ENCODE measurements around the gene CHPF2.

The CHPF2 gene

GRCh38 chr7:151206914-151207313 is 25.4 kb upstream of the CHPF2 start:
- DNase-seq, result no peak

GRCh38 chr7:151207315-151207714 is 25.0 kb upstream of the CHPF2 start:
- no peak for DNase-seq

GRCh38 chr7:151207804-151208203 is 24.5 kb upstream of the CHPF2 start:
- no peak for DNase-seq

- no peak for DNase-seq
Observed at GRCh38 chr7:151208253-151208862, 23.9 kb upstream of the CHPF2 start.

GRCh38 chr7:151209588-151209987 is 22.7 kb upstream of the CHPF2 start:
- no peak for DNase-seq

- no peak for DNase-seq
Observed at GRCh38 chr7:151210087-151210854, 22.0 kb upstream of the CHPF2 start, which contains the start of gene H2BK1. Gene H2BK1, minus strand, starts transcription at chr7:151210488. Its CDS starts 170 bp downstream, at chr7:151210318.

- DNase-seq, result no peak
Observed at GRCh38 chr7:151211155-151211772, 21.0 kb upstream of the CHPF2 start.

GRCh38 chr7:151212626-151213025 is 19.7 kb upstream of the CHPF2 start:
- DNase-seq, result no peak

- no peak for DNase-seq
Observed at GRCh38 chr7:151213826-151214225, 18.5 kb upstream of the CHPF2 start.

- no peak for DNase-seq
Observed at GRCh38 chr7:151215396-151215795, 16.9 kb upstream of the CHPF2 start.

GRCh38 chr7:151218170-151218569 is 14.1 kb upstream of the CHPF2 start:
- no peak for DNase-seq

GRCh38 chr7:151223728-151224127 is 8.6 kb upstream of the CHPF2 start:
- DNase-seq, result no peak

GRCh38 chr7:151225948-151226510 is 6.3 kb upstream of the CHPF2 start:
- DNase-seq, result no peak

- DNase-seq, result no peak
Observed at GRCh38 chr7:151226560-151226874, 5.8 kb upstream of the CHPF2 start.

GRCh38 chr7:151226875-151227782 is 5.2 kb upstream of the CHPF2 start, which contains the start of gene ABCF2:
Gene ABCF2, minus strand, starts transcription at chr7:151227205. Its CDS starts 747 bp downstream, at chr7:151226458.
- peak; percentile 99 for DNase-seq

GRCh38 chr7:151228024-151228866 is 4.0 kb upstream of the CHPF2 start:
- no peak for DNase-seq

GRCh38 chr7:151229249-151229648 is 3.0 kb upstream of the CHPF2 start:
- DNase-seq, result no peak

GRCh38 chr7:151231080-151231479 is 1.2 kb upstream of the CHPF2 start:
- DNase-seq, result no peak

GRCh38 chr7:151232917-151233701 is 826 bp downstream of the CHPF2 start:
- DNase-seq, result peak; percentile 71

GRCh38 chr7:151233804-151234203 is 1.5 kb downstream of the CHPF2 start:
- no peak for DNase-seq

Measured in fibroblast of skin of scalp (primary cell).